K562 (cell line): ENCODE results near the gene PLCB3. TPM values are rescaled to one million over a fixed set of nuclear protein-coding genes. Genes with fewer than 3 reads are reported as not detected.
A peak's percentile ranks its signal among the peaks of the same experiment; 100 is the strongest.

Source experiments
- HDAC2 ChIP-seq: fragments of 450-650 bp; IDR thresholded peaks from 2 replicates; pipeline ENCODE4 v1.6.1; 2016; ENCODE audit warnings: mild to moderate bottlenecking
- MED1 ChIP-seq: sonication (generic); formaldehyde crosslinking; IDR thresholded peaks from 2 replicates; pipeline ENCODE4 v1.8.1; 2023; ENCODE audit warnings: missing genetic modification reagents, borderline replicate concordance
- OTX1 ChIP-seq: fragments of 450-650 bp; formaldehyde crosslinking; IDR thresholded peaks from 2 replicates; pipeline ENCODE4 v1.4.0; 2022; ENCODE audit warnings: mild to moderate bottlenecking
- RCOR1 ChIP-seq, 2 experiments: IDR thresholded peaks; 2 replicates each; pipeline ENCODE4 v1.6.1; 2012; ENCODE audit warnings: low read depth in 2 of 2, low read length in 2 of 2, borderline replicate concordance in 1 of 2, improper control_type of control experiment in 1 of 2
- VEZF1 ChIP-seq: fragments of 200-800 bp; sonication (Bioruptor generic); IDR thresholded peaks from 2 replicates; pipeline ENCODE4 v1.6.1; 2017; ENCODE audit warnings: missing genetic modification characterization, missing compliant biosample characterization
- ZNF75A ChIP-seq: fragments of 450-650 bp; formaldehyde crosslinking; IDR thresholded peaks from 2 replicates; pipeline ENCODE4 v1.4.0; 2020; ENCODE audit warnings: mild to moderate bottlenecking
- polyA plus RNA-seq, 8 experiments: library from polyadenylated mRNA; depleted of rRNA in 4 of 8; stranded (reverse) in 5 of 8; unstranded in 3 of 8; fragments of >200 nt; fragmentation: Nextera tagmentation in 2 of 8; fragmentation: Illumina TruSeq in 1 of 8; extraction: Ambion mirVana in 2 of 8; extraction: Trizol in 1 of 8; gene quantifications; 2 replicates each; pipeline versions ENCODE4 v1.2.1 to v1.2.3, GENCODE V29; 2011 to 2014; ENCODE audit warnings: inconsistent platforms in 1 of 8, missing spikeins in 1 of 8
- total RNA-seq, 7 experiments: library from RNA; depleted of rRNA in 6 of 7; stranded (reverse); fragments of >200 nt in 6 of 7; fragmentation: Illumina TruSeq in 2 of 7; extraction: Trizol in 2 of 7; gene quantifications; 2 replicates each; pipeline versions ENCODE4 v1.2.1 to v1.2.3, GENCODE V29; 2011 to 2021; ENCODE audit warnings: low replicate concordance in 1 of 7
- TF ChIP-seq, protein P1 (sequence below): sonication (generic); formaldehyde crosslinking; IDR thresholded peaks from 2 replicates; pipeline ENCODE4 v1.8.1; 2022; ENCODE audit warnings: missing genetic modification reagents

The PLCB3 gene
- total and polyA plus RNA-seq, 9 of the 15 experiments (the other 6 are each of a cell fraction or from before 2014, with no cell fraction given), result 0.31 to 44.8 (median 14.6) TPM

- TF ChIP-seq, protein P1, sequence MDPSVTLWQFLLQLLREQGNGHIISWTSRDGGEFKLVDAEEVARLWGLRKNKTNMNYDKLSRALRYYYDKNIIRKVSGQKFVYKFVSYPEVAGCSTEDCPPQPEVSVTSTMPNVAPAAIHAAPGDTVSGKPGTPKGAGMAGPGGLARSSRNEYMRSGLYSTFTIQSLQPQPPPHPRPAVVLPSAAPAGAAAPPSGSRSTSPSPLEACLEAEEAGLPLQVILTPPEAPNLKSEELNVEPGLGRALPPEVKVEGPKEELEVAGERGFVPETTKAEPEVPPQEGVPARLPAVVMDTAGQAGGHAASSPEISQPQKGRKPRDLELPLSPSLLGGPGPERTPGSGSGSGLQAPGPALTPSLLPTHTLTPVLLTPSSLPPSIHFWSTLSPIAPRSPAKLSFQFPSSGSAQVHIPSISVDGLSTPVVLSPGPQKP (CRISPR knock-in tag), result no peak
- no peak for TF ChIP-seq ZNF75A (CRISPR knock-in tag)
- peak; percentile 70 to 95 for TF ChIP-seq RCOR1 (IDR thresholded peaks at IDR 0.05; ENCODE audit: borderline replicate concordance in 1 of 2, low read depth in 2 of 2, low read length in 2 of 2)
- no peak for TF ChIP-seq OTX1 (CRISPR knock-in tag)
- TF ChIP-seq HDAC2, result peak; percentile 89
- no peak for TF ChIP-seq MED1 (CRISPR knock-in tag)
- no peak for TF ChIP-seq VEZF1
Observed at GRCh38 chr11:64249563-64250414, 1.5 kb upstream of the PLCB3 start (continued).
